Germinal center (tissue), 1 donor: Measurements from ENCODE around the gene CAMK2N1.
A peak's percentile ranks its signal among the peaks of the same experiment; 100 is the strongest.

Experiments used
- DNase-seq: peaks from one replicate; pipeline ENCODE4 v3.0.0; 2012; ENCODE audit warnings: mixed read lengths, low spot score

Gene CAMK2N1

DNA sequence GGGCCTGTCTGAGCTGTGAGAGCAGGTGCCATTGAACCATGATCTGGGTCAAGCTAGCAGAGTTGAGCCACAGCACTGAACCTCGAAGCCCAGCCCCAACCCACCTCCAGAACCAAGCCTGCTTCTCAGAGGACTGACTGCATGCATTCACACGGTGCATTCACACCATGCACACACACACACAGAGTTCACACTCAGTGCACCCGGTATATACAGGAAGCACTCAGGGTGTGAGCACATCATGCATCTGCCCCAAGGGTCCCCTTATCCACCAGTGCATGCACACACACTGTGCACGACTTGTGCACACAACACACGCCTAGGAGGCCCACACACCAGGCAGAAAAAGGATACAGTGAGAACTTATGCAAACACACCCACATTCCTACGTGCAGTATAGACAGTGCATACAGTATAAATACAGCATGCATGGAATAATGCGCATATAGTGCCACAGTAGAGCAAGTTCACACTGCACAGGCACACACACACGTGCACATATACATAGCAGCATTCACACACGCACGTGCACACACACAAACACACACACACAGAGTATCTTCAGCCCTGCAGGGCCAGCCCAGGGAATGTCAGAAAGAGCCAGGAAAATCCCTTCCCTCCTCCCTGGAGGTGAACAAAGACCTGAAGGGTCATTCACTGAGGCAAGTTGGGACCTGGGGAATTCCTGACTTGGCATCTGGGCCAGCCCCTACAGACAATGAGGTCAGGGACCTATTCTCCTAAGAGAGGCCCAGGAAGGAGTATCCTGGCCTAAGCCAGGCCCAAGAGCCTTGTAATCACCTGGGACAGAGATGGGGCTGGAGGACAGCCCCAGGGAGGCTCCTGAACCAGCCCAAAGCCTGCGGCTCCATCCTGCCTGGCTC is 42.1 kb downstream of the CAMK2N1 start:
- no peak for DNase-seq

DNA sequence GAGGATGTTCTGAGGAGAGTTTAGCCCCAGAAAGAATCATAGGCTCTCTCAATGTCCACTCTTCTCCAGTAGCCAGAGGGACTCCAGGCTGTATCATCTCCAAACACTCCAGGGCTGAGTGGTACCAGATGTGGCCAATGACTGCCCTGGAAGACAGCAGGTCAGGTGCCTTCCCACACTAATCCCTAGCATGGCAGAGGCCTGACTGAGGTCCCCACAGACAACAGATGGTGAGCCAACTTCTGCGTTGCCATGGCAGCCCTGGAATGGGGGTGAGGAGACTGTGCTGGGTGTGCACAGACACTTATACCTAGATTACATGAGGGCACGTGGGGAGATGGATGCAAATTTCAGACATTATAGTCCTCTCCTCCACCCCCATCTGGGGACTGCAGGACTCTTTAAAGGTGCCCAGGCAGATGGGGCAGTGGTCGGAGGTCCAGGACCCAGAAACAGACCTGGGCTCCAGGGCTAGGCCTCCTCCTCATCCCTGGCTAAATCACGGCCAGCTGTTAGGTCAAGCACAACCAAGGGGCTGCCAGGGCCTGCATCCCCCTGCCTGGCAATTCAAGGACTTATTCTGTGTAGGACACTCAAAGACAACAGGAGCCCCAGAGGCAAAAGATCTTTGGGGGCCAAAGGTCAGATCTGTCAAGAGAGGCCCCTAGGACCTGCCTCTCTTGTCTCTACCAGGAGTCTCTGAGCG is 42.9 kb downstream of the CAMK2N1 start:
- no peak for DNase-seq

- peak; percentile 84 for DNase-seq
Measured at GRCh38 chr1:20440785-20441200, 45.2 kb downstream of the CAMK2N1 start.

DNA sequence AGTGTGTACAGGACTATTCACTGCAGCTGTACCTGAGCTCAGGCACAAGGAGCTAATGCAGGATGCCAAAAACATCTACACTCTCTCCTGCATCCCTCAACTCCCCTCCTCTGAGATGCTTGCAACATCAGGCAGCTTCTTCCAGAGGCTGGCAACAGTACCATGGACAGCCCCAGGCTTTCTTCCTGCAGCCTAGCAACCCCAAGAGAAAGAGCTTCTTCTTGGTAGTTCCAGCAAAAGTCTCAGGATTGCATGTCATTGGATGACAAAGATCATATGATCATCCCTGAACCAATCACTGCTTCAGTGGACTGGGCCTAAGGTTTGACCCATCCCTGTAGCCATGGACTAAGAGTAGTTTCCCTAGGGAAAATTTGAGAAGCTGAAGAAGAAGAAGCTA is 46.7 kb downstream of the CAMK2N1 start:
- no peak for DNase-seq

- no peak for DNase-seq
Measured at GRCh38 chr1:20437640-20438039, 48.4 kb downstream of the CAMK2N1 start.

DNA sequence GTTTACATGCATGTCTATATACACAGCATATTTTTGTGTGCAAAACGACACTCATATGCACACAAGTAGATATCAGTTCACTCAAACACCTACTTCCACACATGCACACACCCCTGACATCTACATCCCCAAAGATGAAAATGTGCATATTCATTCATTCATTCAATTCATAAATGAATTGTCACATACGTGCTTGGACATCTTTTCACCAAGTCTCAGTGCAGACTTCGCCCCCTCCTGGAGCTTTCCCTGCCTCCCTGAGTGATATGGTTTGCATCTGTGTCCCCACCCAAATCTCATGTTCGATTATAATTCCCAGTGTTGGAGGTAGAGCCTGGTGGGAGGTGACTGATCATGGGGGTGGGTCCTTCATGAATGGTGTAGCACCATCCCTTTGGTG is 53.1 kb downstream of the CAMK2N1 start:
- DNase-seq = no peak
